ENCODE data around the gene PPP6R3.

Gene PPP6R3

DNA sequence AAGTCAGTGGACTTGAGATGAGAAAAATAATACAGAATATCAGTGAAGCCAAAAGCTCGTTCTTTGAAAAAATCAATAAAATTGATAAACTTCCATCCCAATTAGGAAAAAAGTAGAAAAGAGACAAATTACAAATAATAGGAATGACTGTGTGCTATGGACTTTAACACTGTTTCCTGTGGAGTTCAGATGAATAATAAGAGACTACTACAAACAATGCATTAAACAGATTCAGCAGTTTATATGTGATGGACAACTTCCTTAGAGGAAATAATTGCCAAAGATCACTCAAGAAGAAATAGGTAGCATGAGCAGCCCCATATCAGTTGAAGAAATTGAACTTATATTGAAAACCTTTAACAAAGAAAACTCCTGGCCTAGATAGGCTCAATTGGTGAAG is 99.7 kb downstream of the PPP6R3 start:
- DNase-seq (ENCODE audit: low spot score), result no peak

DNA sequence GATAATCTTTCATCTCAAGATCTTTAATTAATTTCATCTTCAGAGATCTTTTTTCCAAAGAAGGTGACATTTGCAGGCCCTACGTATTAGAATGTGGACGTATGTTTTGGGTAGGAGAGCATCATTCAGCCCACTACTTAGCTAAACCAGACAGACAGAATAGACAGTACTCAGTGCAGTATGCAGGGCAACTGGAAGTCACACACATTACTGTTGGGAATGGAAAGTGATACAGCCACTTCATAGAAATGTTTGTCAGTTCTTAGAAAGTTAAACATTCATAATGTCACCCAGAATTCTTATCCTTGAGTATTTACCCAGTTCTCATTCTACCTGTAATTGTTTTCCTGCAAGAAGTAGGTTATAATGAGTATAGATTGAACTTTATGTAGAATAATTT is 102.9 kb downstream of the PPP6R3 start:
- no peak for DNase-seq (ENCODE audit: low spot score)

DNA sequence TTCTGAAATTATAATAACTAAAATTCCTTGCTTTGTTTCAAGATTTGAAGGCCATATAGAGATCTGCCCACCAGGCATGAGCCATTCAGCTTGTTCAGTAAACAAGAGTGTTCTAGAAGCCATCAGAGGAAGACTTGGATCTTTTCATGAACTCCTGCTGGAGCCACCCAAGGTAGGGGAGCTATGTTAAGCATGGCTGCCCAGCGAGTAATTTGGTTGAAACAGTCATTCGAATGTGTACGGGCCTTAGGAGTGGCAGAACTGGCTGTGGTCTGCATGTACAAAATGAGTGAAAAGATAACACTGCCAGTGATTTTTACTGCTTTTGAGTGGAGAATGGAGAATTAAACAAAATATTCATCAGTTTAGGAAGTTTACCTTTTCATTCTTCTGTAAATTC is 103.7 kb downstream of the PPP6R3 start:
- no peak for DNase-seq (ENCODE audit: low spot score)

DNA sequence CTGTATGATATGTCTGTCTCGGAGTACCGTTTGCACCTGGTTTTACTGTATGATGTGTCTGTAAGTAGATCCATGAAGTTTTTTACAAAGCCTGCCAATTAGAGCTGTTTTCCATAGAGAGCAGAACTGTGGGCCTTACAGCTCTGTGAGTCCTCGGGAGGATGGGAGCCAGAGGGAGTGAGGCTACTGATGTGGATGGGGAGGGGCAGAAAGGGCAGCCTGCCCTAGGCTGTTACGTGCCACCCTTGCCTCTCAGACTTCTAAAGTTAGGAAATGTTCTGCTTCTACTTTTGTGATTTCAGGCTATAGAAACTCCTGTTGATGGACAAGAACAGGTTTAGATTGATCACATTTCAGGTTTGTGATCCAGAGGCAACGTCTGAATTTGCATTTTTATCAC is 105.2 kb downstream of the PPP6R3 start:
- no peak for DNase-seq (ENCODE audit: low spot score)

DNA sequence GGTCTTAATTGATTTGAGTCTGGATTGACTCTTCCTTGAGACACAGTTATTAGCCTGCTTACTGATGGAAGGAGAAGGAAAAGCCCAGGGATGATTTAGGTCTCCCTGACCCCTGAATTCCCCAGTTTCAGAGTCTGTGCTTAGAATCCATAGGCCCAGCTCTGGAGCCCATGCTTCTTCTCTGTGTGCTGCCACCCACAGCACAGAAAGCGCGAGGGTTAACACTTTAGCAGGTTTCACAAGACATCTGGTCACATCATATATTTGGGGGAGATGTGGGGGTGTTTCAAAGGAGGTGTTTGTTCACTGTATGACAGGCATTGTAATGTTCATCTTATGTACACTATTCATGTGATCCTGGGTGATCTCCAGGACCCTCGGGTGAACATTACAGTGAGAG is 107.0 kb downstream of the PPP6R3 start:
- no peak for DNase-seq (ENCODE audit: low spot score)

DNA sequence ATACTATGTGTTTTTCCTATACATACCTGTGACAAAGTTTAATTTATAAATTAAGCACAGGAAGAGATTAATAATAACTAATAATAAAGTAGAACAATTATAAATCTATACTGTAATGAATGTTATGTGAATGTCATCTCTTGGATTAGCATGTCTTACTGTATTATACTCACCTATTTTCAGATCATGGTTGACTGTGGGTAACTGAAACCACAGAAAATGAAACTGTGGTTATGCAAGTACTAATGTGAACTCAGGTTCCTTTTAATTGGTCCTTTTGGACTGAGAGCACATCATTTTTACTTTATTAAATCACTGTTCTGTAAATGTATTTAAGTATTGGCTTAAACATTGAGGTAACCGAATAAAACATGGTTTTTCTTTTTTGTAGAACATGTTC is 108.8 kb downstream of the PPP6R3 start:
- DNase-seq (ENCODE audit: low spot score), result no peak

DNA sequence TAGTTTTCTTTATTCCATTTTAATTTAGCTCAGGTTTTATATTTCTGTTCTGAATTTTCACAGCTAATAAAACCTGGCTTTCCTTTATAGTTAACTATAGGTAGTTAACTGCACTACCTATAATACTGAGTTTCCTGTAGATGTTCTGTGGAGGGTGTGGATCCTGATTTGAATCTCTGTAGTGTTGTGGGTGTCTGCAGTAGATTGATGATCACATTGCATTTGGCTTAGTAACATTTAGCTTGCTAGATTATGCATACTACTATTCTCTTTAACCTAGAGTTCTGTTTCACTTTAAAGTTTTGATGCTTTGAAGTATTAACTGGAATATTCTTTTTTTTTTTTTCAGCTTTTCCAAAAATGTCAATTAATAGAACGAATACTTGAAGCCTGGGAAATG is 110.1 kb downstream of the PPP6R3 start:
- DNase-seq (ENCODE audit: low spot score), result no peak

DNA sequence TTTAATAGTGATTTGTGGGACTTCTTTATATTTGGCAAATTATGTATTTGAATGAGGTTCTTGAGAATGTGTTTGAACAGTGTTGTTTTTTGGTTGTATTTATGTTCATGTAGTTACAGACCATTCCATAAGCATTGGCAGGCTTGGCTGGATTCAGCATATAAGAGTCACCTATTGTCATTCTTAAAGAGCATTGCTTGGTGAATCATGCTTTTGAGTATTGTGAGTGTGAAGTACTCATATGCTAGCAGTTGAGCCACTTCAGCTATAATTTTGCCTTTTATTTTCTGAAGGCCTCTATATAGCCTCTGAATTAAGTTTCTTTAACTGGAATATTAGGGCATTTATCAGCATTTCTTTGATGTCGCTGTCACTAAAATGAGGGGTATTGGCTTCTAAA is 113.8 kb downstream of the PPP6R3 start:
- DNase-seq (ENCODE audit: low spot score), result no peak

DNA sequence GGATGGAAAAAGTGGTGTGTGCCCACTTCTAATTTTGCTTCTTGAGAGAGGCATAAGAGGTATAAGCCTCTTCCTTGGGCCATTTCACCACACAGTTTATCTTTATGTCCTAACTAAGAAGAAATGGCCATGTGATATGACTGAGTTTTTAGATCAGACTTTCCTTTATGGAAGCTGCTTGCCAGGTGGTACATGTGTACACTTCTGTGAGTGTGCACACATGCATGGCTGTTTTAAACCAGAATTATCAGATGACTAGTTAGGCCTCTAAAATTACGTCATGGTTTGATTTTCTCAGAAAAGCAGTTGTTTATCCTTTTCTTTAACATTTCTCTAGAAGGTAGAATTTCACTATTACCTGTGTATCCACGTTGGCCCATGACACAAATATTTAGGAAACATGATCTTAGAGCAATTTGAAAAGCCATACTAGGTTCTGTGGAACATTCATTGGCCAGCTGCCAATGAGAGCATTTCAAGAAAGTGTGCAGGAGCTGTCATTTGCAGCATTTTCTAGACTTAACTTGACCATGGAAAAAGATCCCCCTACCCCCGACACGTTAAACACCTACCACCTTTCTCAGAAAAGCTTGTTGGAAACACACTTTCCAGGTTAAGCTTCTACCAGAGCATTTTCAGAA is 114.6 kb downstream of the PPP6R3 start:
- no peak for DNase-seq (ENCODE audit: low spot score)

DNA sequence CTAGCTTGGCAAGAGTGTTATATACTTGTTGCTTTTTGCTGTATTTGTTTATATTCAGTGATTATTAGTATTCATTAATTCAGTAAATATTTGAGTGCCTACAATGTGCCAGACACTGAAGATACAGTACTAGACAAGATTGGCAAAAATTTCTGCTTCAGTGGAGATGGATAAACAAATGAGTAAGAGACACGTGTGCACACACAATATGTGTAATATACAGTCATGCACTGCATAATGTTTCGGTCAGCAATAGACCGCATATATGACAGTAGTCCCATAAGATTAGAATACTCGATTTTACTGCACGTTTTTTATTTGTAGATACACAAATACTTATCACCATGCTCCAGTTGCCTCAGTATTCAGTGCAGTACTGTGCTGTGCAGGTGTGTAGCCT is 118.9 kb downstream of the PPP6R3 start:
- DNase-seq (ENCODE audit: low spot score), result no peak

DNA sequence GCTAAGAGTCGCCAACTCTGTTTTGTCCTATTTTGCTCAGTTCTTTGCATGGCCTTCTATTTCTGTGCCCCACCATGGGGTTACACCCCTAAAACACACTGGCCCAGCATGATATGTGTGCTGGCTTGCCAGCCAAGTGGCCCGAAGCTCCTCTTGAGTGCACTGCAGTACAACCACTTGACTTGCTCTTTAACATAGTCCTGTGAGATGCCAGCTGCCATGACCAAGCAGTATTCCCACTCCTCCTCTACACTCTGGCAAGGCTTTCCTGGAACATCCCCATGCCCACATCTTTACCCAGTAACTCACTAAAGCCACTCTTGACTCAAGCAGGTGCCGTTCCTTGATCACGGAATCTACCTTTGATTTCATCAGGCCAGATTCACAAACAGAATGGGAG is 120.9 kb downstream of the PPP6R3 start:
- no peak for DNase-seq (ENCODE audit: low spot score)

DNA sequence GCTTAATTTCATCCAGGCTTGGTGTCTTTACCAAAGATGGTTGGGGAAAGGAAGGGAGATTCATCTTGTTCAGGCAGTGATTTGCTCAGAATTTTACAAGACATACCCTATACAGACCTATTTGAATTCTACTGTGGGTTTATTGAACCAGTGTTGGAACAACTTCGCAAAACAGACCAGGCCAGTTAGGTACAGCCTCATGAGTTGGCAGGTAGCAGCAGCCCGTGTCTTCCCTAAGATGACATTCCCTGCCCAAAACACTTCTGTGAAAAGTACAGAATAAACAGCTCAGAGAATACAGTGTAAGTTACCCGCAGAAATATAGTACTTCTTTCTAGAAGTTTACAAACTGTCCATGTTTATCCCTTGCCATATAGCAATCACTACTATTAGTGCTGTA is 121.3 kb downstream of the PPP6R3 start:
- no peak for DNase-seq (ENCODE audit: low spot score)

DNA sequence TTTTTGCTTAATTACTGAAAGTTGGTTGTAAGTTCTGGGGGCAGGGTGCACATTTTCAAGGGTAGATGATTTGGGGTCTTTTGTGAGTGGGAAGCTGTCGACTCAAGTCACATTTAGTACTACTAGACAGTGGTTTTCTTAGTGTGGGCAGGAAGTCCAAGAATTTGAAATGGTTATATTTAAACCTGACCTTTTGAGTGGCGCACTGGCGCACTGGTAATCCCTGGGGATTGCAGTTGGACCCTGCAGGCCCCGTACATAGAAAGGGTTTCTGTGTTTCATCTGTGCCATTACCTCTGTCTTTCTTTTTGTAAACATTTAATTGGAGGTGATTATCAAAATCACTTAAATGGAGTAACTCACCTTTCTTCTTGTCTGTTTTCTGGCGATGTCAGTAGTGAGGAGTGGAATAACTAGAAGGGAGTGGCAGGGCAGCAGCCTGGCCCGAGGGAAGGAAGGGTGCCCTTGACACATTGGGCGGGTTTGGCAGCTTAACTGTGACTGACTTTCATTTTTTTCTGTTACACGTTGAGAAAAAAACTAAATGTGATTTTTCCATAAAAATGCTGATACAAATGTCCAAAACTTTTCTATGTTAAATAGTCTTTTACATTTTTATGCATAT is 122.0 kb downstream of the PPP6R3 start:
- DNase-seq (ENCODE audit: low spot score), result no peak

DNA sequence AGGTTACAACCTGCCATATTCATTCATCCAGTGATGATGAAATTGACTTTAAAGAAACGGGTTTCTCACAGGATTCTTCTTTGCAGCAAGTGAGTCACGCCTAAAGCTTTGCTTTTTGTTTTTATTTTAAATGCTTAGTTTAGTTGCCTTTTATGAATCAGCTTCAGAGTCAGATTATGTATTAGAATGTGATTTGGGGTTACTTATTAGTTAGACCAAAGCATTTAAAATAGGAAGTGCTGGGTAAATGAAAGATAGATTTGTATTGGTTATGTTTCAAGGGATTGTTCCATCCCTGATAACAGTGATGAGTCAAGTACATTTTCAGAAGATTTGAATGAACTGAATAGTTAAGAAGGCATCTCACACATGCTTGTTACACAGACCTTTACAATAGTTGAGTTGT is 122.5 kb downstream of the PPP6R3 start:
- no peak for DNase-seq (ENCODE audit: low spot score)

DNA sequence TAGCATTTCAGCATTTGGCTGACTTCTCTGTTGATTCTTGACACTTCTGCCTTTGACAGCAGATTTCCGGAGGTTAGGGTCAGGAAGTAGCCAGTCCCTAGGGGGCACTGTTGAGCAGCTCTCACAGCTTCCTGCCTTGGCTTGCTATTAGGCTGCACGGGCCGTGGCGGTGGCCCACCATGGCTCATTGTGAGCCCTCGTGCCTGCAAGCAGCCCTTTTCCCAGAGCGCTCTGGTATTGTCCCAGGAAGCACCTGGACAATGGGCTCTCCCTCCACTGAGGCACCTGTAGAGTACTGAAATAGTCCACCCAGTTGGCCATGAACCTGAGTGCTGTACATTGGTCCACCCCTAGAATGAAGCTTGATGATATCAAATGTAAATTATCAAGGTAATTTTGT is 123.5 kb downstream of the PPP6R3 start:
- DNase-seq (ENCODE audit: low spot score), result peak; percentile 13

DNA sequence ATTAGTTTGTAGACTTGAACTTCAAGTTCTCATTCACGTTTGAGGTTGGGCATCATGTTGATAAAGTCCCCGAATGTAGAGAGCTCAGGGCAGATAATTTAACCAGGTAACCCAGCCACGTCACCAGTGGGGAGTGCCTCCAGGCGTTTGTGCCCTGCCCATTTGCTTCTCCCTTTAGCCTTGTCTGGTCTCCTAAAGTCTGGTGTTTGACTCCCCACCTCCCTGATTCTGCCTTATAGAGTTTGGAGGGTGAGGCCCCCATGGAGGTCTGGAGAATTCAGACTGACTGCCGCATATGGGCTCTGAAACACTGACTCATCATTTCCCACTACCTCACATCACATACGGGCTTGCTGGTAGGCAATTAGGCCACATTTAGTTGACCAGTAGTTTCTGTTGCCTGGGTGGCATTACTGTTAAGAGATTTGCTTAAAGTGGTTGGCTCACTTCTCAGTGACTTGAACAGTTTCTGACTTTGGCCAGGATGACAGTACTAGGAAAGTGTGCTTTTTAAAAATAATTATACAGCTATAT is 124.5 kb downstream of the PPP6R3 start:
- no peak for DNase-seq (ENCODE audit: low spot score)

DNA sequence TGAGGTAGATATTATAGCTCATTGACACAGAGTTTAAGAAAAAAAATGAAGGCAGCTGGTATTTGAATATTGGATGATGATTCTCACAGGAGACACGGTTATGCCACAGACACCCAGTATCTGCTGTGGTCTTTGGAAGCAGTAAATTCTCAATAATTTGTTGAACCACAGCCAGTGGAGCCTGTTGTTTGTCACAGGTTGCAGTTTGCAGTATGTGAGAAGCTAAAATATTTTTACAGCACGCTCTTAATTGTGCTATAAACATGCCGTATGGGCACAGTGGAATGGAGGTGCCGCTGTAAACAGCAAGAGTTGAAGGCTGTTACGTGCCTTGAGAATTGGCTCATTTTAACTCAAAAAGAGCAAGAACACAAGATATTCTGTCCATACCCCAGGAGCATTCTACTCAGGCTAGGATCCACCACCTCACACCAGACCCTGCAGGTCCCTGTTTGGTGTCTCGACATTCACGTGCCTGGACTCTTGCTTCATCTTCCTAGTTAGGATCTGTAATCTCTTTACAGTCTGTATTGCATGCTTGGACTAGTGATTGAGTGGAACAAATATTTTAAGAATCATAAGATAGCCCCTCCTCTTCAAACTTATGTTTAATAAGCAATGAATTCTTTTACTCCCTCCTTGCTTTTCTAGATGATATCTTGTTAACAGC is 129.1 kb downstream of the PPP6R3 start:
- no peak for DNase-seq (ENCODE audit: low spot score)

DNA sequence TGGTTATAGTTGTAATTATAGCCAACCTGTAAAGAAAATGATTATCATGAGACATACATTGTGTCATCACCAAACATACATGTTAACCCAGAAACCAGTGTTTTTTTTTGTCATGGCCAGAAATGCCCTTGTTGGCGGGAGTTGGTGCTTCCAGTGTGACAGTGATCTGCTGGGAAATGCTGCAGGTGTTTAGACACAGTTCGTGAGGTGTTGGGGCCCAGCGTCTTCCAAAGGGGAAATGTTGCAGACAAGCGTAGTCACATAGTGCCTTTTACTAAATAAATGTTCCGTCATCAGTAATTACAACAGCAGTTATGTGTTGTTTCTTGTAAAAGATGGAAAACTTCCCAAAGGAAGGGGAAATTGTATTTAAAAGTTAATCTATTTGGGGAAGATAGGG is 131.2 kb downstream of the PPP6R3 start:
- DNase-seq (ENCODE audit: low spot score), result no peak

DNA sequence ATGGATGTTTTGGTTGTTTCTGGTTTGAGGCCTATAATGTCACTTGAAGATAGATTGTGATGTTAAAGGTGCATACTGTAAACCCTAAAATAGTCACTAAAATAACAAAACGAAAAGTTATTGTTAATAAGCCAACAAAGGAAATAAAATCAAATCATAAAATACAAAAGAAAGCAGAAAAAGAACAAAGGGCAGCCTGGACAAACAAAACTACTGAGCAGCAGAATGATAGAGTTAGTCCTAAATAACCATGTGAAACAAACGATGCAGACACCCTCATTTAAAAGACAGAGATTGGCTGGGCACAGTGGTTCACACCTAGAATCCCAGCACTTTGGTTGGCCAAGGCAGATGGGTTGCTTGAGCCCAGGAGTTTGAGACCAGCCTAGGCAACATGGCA is 132.9 kb downstream of the PPP6R3 start:
- DNase-seq (ENCODE audit: low spot score), result no peak

DNA sequence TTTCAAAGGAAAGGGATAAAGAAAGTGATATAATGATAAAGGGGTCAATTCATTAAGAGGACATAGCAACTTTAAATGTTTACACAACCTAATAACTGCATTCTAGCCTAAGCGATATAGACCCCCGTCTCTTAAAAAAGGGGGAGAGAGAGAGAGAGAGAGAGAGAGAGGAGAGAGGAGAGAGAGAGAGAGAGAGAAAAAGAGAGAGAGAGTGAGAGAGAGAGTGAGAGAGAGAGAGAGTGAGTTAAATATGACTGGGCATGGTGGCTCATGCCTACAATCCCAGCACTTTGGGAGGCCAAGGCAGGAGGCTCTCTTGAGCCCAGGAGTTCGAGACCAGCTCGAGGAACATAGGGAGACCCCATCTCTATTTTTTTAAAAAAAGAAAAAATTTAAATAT is 133.6 kb downstream of the PPP6R3 start:
- DNase-seq (ENCODE audit: low spot score), result no peak

DNA sequence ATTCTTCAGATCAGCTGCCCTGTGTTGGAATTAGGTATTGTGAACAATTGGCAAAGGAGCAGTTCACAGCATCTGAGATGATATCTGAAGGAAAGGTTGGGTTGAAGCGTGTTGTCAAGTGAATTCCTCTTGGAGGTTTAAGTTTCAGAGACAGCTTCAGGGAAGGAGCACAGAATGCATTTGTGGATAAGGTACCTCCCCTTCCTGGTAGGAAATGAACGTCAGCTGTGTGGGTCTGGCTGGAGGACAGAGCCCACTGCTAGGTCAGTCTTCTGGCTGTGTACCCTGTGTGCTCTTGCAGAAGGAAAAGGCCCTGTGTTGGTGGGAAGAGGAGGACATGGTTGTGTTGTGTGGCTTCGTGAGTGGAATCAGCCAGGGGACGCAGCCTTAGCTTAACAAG is 135.7 kb downstream of the PPP6R3 start:
- DNase-seq (ENCODE audit: low spot score), result no peak

DNA sequence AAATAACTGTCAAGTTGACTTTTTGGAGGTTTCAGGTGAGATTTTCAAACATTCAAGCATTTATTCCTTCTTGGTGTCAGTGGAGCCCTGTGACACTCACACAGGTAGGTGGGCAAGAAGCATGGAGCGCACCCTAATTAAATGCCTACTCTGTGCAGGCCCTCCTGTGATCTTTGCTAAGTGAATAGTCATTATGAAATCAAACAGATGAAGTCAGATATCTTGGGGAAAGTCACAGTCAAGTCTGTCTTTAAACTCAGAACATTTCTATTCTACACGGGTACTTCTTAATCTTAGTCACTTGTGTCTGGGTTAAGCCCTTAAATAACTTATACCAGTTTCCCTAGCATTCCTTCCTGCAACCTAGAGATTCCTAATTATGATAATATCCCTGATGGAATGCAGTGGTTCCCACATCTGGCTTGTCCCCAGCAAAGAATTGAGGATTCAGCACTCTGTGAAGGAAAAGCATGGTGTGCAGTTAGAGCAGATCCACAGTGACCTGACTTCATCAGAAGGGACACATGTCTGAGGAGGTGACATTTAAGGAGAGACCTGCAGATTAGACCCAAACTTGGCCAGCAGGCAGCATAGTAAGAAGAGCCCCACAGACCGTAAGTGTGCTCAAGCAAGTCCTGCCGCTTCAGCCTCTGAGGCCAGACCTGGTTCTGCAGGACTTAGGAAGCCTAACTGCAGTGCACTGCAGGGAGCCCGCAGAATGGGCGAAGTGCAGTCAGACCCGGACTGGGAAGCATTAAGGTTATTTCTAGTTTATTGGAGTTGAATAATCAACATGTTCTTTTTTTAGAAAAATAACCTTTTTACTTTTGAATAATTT is 138.5 kb downstream of the PPP6R3 start:
- DNase-seq (ENCODE audit: low spot score), result no peak

DNA sequence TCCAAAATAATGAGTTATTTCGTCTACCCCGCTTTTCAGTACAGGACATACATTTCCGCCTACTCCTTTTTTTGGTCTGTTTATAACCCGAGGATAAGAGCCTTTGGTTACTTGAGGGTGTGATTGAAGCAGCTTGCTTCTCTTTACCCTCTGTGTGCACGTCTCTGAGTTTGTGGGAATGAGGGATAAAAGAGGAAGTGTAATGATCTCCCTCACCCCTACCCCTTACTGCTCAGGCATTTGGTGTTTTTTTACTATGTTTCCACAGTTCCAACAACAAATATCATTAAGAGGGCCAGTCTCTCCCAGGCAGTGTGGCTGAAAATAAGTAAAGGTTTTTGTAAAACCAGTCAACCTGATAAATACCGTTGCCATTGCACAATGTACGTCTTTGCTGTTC is 140.6 kb downstream of the PPP6R3 start:
- no peak for DNase-seq (ENCODE audit: low spot score)

All from SW480 (cell line).